ENCODE measurements around the gene HOXB6.

Gene HOXB6

DNA sequence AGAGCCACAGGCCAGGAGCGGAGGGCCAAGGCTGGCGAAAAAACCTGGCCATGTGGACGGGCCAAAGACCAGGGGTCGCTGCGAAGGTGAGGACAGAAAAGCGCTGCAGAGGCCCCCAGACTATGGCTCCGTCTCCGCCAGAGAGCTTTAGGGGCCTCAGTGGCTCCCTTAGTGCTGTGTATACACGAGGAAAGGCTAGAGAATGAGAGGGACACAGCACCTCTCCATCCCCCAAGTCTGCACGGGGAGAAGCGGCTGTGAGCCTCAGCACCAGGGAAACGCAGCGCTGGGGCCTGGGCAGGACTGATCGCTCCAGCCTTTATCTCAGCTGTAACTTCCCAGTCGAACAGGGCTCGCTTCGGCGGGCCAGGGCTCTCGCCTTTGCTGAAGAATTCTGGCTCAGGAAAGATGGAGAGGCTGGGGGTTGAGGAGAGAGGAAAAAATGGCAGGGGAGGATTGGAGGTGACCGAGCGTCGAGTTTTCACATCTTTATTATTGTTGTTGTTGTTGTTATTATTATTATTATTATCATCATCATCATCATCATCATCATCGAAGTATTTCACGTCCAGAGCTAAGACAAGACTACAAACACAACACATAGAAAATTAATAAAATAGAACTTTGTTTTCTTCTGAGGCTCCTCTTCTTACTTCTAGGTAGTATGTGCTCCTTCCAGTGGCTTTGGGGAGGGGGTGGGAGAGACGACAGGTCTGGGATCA, 9.3 kb downstream of the HOXB6 start:
- Histone ChIP-seq H4K20me1 (ENCODE audit: insufficient read depth, low read length, poor library complexity, severe bottlenecking) (peaks cover 82% of the 10 kb centered on the region), H3K27me3 (ENCODE audit: insufficient read depth, low read length, poor library complexity, severe bottlenecking) (peaks cover 46% of the 10 kb centered on the region), H3K79me2 (ENCODE audit: insufficient read depth, low read length) (peaks cover 98% of the 10 kb centered on the region), H3K36me3 (ENCODE audit: insufficient read depth, low read length) (peaks cover 76% of the 10 kb centered on the region), H3K4me1 (ENCODE audit: insufficient read depth, low read length, poor library complexity, severe bottlenecking) (peaks cover 35% of the 10 kb centered on the region), H3K9me3 (ENCODE audit: insufficient read depth, low read depth, low read length) (no peaks in the 10 kb centered on the region), H3K9ac (ENCODE audit: low read depth, low read length, poor library complexity, severe bottlenecking) (peak overlapping the region; percentile 100), H3F3A (ENCODE audit: low read depth) (peaks cover 7% of the 10 kb centered on the region; the same call in 1 of the 2 replicates), H3K4me2 (ENCODE audit: low read depth, low read length, poor library complexity, severe bottlenecking) (peak overlapping the region; percentile 98), H2AFZ (ENCODE audit: low read length) (no peak overlapping the region), H3K4me3 (ENCODE audit: low read length, poor library complexity, severe bottlenecking) (peak overlapping the region; percentile 89), H3K9me2 (replicated peaks; ENCODE audit: low read depth, low read length) (no peaks in the 10 kb centered on the region)
- no peak for TF ChIP-seq EZH2phosphoT487 (IDR thresholded peaks at IDR 0.05; ENCODE audit: borderline replicate concordance)
- TF ChIP-seq, protein P1, sequence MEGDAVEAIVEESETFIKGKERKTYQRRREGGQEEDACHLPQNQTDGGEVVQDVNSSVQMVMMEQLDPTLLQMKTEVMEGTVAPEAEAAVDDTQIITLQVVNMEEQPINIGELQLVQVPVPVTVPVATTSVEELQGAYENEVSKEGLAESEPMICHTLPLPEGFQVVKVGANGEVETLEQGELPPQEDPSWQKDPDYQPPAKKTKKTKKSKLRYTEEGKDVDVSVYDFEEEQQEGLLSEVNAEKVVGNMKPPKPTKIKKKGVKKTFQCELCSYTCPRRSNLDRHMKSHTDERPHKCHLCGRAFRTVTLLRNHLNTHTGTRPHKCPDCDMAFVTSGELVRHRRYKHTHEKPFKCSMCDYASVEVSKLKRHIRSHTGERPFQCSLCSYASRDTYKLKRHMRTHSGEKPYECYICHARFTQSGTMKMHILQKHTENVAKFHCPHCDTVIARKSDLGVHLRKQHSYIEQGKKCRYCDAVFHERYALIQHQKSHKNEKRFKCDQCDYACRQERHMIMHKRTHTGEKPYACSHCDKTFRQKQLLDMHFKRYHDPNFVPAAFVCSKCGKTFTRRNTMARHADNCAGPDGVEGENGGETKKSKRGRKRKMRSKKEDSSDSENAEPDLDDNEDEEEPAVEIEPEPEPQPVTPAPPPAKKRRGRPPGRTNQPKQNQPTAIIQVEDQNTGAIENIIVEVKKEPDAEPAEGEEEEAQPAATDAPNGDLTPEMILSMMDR (conservative IDR thresholded peaks at IDR 0.05; ENCODE audit: low read length): no peak

DNA sequence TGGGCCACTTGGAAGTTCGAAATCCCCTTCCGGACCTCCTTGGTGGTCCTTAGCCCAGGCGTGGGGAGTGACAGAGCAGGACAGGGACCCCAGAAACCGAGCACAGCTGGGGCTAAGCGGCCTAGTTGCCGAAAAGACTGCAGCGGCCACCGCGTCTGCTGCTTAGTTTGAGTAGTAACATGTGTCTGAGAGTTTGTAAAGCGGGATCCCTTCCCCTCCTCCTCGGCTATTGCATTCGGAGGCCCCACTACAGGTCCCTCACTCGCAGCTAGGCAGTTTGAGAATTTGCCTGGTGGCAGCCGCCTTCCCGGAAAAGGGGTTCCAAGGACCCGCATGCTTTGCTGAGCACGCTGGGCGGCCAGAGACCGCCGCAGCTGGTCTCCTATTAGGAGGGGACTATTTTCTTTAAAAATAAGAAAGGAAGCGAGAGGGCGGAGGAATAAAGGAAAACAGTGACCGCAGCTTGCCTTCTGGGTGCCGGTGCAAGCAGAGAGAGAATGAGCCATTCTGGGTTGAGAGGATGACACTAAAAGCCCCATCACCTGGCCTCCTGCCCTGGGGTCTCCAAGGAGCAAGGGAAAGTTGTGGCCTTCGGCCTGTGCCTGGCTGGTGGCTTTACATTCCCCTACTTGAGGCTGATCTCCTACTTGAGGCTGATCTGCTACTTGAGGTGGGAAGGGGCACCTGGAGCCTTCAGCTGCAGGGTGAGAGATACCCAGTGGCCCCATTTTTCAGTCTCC, 10.1 kb downstream of the HOXB6 start:
- Histone ChIP-seq H3K9me3 (ENCODE audit: insufficient read depth, low read depth, low read length) (no peaks in the 10 kb centered on the region), H3K4me1 (ENCODE audit: insufficient read depth, low read length, poor library complexity, severe bottlenecking) (peaks cover 30% of the 10 kb centered on the region), H2AFZ (ENCODE audit: low read length) (no peak overlapping the region), H3K4me2 (ENCODE audit: low read depth, low read length, poor library complexity, severe bottlenecking) (peak overlapping the region; percentile 98), H3K4me3 (ENCODE audit: low read length, poor library complexity, severe bottlenecking) (peak overlapping the region; percentile 89), H3K36me3 (ENCODE audit: insufficient read depth, low read length) (peaks cover 69% of the 10 kb centered on the region), H3K9me2 (replicated peaks; ENCODE audit: low read depth, low read length) (no peaks in the 10 kb centered on the region), H3K79me2 (ENCODE audit: insufficient read depth, low read length) (peaks cover 98% of the 10 kb centered on the region), H3K27me3 (ENCODE audit: insufficient read depth, low read length, poor library complexity, severe bottlenecking) (peaks cover 42% of the 10 kb centered on the region), H4K20me1 (ENCODE audit: insufficient read depth, low read length, poor library complexity, severe bottlenecking) (peaks cover 79% of the 10 kb centered on the region), H3F3A (ENCODE audit: low read depth) (peaks cover 7% of the 10 kb centered on the region; the same call in 1 of the 2 replicates), H3K9ac (ENCODE audit: low read depth, low read length, poor library complexity, severe bottlenecking) (peak overlapping the region; percentile 100)
- TF ChIP-seq, protein P1 (conservative IDR thresholded peaks at IDR 0.05; ENCODE audit: low read length): no peak
- TF ChIP-seq EZH2phosphoT487 (IDR thresholded peaks at IDR 0.05; ENCODE audit: borderline replicate concordance): no peak

DNA sequence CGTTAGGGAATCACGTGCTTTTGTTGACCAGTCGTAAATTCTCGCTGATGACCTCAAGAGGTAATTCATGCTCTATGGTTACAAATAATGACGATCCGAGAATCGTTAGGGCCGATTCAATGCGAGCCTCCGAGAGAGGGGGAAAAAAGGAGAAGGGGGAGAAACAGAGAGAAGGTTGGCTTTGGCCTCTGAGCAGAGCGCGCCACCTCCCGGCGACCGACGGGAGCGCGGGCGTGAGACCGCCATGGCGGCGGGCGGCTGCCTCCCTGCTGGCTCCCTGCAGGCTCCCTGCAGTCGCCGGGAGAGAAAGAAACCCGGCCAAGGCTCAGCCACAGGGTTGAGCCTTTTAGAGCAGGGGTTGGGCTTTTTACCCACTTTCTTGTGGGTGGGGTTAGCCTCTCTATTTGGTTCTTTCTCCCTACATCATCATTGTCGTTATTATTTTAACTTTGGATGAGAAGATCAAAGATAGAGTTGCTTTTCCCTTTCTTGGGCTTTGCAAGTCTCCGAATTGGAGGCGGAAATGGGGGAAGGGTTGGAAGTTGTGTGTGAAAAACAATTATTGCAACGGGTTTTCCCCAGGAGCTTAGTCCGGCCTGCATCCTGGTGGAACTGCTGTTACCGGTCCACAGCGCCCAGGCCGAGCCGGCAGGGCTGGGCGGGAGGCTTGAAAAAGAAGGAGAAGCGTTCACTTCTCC, 10.8 kb downstream of the HOXB6 start:
- Histone ChIP-seq H3K36me3 (ENCODE audit: insufficient read depth, low read length) (peaks cover 61% of the 10 kb centered on the region), H3K9me2 (replicated peaks; ENCODE audit: low read depth, low read length) (no peaks in the 10 kb centered on the region), H2AFZ (ENCODE audit: low read length) (no peak overlapping the region), H3K9ac (ENCODE audit: low read depth, low read length, poor library complexity, severe bottlenecking) (peak overlapping the region; percentile 100), H3K9me3 (ENCODE audit: insufficient read depth, low read depth, low read length) (no peaks in the 10 kb centered on the region), H4K20me1 (ENCODE audit: insufficient read depth, low read length, poor library complexity, severe bottlenecking) (peaks cover 79% of the 10 kb centered on the region), H3K4me2 (ENCODE audit: low read depth, low read length, poor library complexity, severe bottlenecking) (peak overlapping the region; percentile 98), H3K4me3 (ENCODE audit: low read length, poor library complexity, severe bottlenecking) (peak overlapping the region; percentile 89), H3F3A (ENCODE audit: low read depth) (peaks cover 7% of the 10 kb centered on the region; the same call in 1 of the 2 replicates), H3K27me3 (ENCODE audit: insufficient read depth, low read length, poor library complexity, severe bottlenecking) (peaks cover 47% of the 10 kb centered on the region), H3K79me2 (ENCODE audit: insufficient read depth, low read length) (peaks cover 98% of the 10 kb centered on the region), H3K4me1 (ENCODE audit: insufficient read depth, low read length, poor library complexity, severe bottlenecking) (peaks cover 26% of the 10 kb centered on the region)
- TF ChIP-seq, protein P1 (conservative IDR thresholded peaks at IDR 0.05; ENCODE audit: low read length): peak; percentile 85
- no peak for TF ChIP-seq EZH2phosphoT487 (IDR thresholded peaks at IDR 0.05; ENCODE audit: borderline replicate concordance)

Data from Loucy (cell line).